ENCODE data around the gene ACOT13.
A peak's percentile ranks its signal among the peaks of the same experiment; 100 is the strongest.
"Not testable (repeated sequence)": the region's sequence is repeated elsewhere in the genome, so short reads cannot be mapped to it uniquely, and the experiment has no call there.

The ACOT13 gene

DNA sequence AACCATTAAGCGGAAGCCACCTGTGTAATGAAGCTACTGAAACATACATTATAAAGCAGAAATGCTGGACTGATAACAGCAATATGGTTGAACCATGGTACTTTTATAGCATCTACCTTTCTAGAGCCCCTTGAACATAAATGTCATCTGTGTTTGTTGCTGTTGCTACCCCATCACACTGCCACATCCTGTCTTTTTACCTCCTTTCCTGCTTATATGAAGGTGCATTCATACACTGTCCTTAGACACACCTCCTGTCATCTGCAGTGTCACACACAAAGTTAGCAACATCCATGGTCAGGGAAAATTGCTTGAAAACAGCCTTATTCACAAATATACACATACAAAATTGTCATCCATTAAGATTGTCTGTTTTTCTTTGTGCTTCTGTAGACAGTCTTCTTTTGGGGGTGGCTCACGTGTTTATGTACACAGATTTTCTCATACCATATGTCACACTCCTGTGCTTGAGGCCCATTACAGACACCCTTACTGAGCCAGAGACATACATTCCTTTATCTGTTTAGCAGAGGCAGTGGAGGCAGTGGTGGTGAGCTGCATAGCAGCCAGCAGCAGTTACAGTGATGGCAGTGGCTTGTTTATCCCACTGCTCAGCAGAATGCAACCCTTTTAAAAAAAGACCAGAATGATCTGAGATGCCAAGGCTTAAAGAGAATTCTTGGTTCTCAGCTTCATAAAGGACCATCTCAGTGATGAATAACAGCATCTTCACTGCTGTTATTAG lies 26.1 kb downstream of the ACOT13 start:
- DNase-seq (ENCODE audit: insufficient read length, low spot score) (no peak), FAIRE-seq (no peak)
- TF ChIP-seq POLR2A (IDR thresholded peaks at IDR 0.05; ENCODE audit: low read depth, low read length) = no peak

- DNase-seq (ENCODE audit: insufficient read length, low spot score) (no peak), FAIRE-seq (no peak)
- no peak for TF ChIP-seq POLR2A (IDR thresholded peaks at IDR 0.05; ENCODE audit: low read depth, low read length)
Observed at GRCh38 chr6:24694198-24694597, 27.3 kb downstream of the ACOT13 start.

DNA sequence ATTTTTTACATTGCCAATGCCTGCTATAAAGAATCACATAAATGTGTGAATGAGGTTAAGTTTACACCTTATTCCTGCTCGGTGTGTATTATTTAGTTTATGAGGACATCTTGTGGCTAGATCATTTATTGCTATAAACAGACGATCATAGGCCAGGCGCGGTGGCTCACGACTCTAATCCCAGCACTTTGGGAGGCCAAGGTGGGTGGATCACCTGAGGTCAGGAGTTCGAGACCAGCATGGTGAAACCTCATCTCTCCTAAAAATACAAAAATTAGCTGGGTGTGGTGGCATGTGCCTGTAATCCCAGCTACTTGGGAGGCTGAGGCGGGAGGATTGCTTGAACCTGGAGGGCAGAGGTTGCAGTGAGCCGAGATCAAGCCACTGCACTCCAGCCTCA lies 28.8 kb downstream of the ACOT13 start:
- peak; percentile 45 for FAIRE-seq
- DNase-seq (ENCODE audit: insufficient read length, low spot score) = not testable (repeated sequence)

- no peak for FAIRE-seq
Observed at GRCh38 chr6:24696097-24696496, 29.2 kb downstream of the ACOT13 start.

DNA sequence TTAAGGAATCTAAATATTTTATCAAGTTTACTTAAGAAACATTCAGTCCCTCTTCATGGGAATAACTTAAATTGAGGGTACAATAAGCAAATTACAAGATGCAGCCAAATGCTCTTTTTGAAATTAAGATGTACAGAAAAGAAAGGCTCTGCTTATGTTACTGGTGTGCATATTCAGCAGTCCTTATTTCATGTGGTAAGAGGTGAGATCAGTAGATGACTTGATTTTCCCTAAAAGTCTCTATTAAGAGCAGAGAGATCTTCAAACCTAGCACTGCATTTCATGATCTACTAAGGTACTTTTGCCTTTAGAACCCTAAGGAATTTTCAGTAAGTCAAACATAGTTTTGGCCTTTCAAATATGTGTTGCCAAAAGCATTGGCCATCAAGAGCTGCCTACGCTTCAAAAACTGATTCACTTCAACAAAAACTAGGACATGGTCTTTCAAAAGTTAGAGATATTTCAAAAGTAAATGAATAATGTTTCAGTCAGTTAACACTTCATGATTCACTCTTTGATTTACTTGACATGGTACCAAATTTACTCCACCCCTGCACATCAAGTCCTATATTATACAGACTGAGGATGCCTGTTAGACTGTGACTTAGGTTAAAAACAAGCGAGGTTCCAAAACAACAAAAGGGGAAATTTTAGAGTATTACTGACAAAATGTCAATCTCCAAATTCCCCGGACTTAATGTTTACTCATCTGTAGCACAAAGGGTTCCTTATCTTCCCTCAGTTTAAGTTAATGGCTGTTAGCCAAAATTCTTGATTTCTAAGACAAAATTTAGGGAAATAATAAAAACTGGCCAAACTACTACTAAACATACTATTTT lies 32.9 kb downstream of the ACOT13 start:
- no peak for FAIRE-seq
- no peak for TF ChIP-seq POLR2A (IDR thresholded peaks at IDR 0.05; ENCODE audit: low read depth, low read length)

More at GRCh38 chr6:24696097-24696496, 29.2 kb downstream of the ACOT13 start:
- no peak for DNase-seq (ENCODE audit: insufficient read length, low spot score)
- TF ChIP-seq POLR2A (IDR thresholded peaks at IDR 0.05; ENCODE audit: low read depth, low read length) = no peak

DNA sequence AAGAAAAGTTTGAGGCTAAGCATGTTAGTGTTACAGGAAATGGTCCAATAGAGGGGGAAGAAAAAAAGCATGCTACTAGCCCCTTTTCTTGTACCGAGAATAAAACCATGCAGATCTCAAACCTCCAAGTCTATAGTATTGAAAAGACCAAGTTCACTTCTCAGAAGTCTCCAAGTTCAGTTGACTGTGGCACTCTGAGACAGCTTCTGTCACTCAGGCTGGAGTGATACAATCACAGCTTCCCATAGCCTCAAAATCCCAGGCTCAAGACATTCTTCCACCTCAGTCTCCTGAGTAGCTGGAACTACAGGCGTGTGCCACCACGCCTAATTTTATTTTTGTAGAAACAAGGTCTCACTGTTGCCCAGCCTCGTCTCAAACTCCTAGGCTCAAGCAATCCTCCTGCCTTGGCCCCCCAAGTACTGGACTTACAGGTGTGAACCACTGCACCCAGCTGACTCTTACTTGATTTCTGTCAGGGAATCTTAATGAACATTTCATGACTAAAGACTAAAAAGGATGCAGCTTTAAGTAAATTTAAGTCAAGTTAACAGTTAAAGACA lies 35.9 kb downstream of the ACOT13 start:
- no peak for FAIRE-seq
- TF ChIP-seq POLR2A (IDR thresholded peaks at IDR 0.05; ENCODE audit: low read depth, low read length) = no peak
- DNase-seq (ENCODE audit: insufficient read length, low spot score) = no peak

More for the DNA sequence above, 32.9 kb downstream of the ACOT13 start:
- DNase-seq (ENCODE audit: insufficient read length, low spot score) = no peak

DNA sequence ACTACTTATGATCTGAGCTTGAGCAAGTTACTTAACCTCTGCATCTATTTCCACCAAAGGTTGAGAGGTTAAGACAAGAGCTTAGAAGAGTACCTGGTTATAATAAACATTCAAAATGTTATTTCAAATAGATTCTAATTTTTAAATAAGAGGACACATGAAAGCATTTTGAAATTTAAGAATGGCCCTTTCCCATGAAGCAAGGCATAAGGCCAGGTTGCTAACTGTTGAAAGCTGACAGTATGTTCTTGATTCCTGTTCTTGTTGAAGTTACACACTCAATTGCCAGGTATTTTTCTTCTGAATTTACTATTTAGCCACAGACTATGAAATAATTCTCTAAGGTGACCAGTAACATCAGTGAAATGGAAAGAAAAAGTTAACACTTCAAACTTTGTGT lies 37.6 kb downstream of the ACOT13 start:
- peak; percentile 41 for FAIRE-seq

GRCh38 chr6:24708612-24709011 lies 41.7 kb downstream of the ACOT13 start:
- TF ChIP-seq POLR2A (IDR thresholded peaks at IDR 0.05; ENCODE audit: low read depth, low read length) = no peak
- DNase-seq (ENCODE audit: insufficient read length, low spot score) = no peak
- FAIRE-seq = no peak

More for the DNA sequence above, 37.6 kb downstream of the ACOT13 start:
- DNase-seq (ENCODE audit: insufficient read length, low spot score) = no peak
- TF ChIP-seq POLR2A (IDR thresholded peaks at IDR 0.05; ENCODE audit: low read depth, low read length) = no peak

DNA sequence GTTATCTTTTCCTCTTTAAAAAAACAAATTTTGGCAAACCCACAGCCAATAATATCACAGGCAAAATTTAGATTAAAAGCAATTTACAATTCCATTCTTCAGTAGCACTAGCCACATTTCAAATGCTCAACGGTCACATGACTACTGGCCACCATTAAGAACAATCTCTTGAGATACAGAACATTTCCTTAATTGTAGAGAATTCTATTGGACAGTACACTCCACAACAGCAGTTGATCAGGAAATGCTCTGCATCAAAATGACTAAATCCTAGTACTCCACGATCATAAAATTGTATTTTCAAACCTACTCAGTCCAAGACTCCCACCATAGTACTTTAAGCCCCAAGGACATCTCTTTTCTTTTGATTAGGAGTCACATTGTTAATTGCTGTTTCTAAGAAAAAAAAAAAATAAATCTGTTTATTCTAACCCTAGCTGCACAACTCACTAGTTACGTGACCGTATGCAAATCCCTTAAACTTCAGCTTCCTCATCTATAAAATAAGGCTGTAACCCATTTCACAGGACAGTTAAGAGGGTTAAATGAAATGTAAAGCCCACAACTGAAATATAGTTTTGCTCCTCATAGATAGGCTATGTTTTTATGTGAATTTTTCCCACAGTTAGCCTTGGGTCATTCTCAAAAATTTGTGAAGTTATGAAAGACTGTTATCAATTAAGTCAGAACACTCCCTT lies 42.3 kb downstream of the ACOT13 start:
- no peak for TF ChIP-seq POLR2A (IDR thresholded peaks at IDR 0.05; ENCODE audit: low read depth, low read length)
- no peak for DNase-seq (ENCODE audit: insufficient read length, low spot score)
- FAIRE-seq = no peak

GRCh38 chr6:24710519-24711303 lies 43.8 kb downstream of the ACOT13 start:
- FAIRE-seq (no peak), DNase-seq (ENCODE audit: insufficient read length, low spot score) (no peak)
- no peak for TF ChIP-seq POLR2A (IDR thresholded peaks at IDR 0.05; ENCODE audit: low read depth, low read length)

DNA sequence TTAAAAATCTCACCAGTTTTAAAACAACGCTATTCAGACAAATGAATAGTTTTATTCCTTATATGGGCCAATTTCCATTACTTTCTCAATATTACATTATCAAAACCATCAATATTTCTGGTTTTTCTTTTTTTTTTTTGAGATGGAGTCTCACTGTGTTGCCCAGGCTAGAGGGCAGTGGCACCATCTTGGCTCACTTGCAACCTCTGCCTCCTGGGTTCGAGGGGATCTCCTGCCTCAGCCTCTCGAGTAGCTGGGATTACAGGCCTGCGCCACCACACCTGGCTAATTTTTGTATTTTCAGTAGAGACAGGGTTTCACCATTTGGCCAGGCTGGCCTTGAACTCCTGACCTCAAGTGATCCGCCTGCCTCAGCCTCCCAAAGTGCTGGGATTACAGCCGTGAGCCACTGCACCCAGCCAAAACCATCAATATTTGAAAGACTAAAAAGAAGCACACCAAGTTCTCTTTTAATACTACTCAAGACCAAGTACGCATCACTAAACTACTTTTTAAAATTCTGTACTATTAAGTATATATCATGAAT lies 49.8 kb downstream of the ACOT13 start:
- not testable (repeated sequence) for DNase-seq (ENCODE audit: insufficient read length, low spot score); FAIRE-seq

DNA sequence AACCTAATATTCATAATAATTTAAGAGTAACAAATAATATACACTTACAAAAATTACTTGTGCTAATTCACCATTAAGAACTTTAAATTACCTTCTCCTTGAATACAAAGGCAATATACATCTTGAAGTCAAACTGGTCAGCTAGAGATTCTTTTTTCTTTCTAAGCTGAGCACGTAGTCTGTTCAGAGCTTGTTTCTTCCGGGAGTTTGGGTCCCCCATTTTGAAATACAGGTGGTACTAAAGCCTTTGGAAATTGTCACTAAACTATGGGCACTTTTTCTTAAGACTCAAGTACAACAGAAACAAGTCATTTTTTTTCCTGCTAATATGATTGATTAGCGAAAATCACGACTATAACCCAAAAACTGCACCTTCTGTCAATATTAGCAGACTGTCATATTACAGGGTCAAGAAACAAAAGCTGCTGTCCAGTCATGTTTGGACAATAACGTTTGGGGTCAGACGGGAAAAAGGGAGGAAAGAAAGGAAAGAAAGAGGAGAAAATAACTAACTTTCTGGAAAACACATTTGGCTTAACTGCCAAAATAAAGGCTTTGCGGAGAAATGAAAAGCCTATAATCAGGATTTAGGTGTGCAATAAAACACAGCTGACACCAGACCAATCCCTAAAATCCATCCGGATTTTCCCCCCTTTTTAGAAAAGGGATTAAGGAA lies 51.7 kb downstream of the ACOT13 start:
- DNase-seq (ENCODE audit: insufficient read length, low spot score) (no peak), FAIRE-seq (peak; percentile 15)
- no peak for TF ChIP-seq POLR2A (IDR thresholded peaks at IDR 0.05; ENCODE audit: low read depth, low read length)
